ENCODE data around the gene ATP2B3. TPM values are rescaled to one million over a fixed set of nuclear protein-coding genes. Genes with fewer than 3 reads are reported as not detected.

ATP2B3 gene
- total and polyA plus RNA-seq, 10 of the 15 experiments (the other 5 are each of a cell fraction or from before 2014, with no cell fraction given) = 0.01 TPM; not detected in 9

GRCh38 chrX:153495362-153495751 is 22.1 kb upstream of the ATP2B3 start (continued):
- TF ChIP-seq ASH2L (IDR thresholded peaks at IDR 0.05; ENCODE audit: borderline replicate concordance, low read depth) = no peak
- TF ChIP-seq NFYB (IDR thresholded peaks at IDR 0.05; ENCODE audit: insufficient read depth, low read depth, low read length) = no peak
- no peak for TF ChIP-seq YBX1 (IDR thresholded peaks at IDR 0.05)

- ChIA-PET SMC1A (ENCODE audit: uncharacterized antibody, unreplicated experiment) (no interaction called here), RAD21 (ENCODE audit: unreplicated experiment) (no interaction called here), POLR2A (no interaction called here), CTCF (no interaction called here)
- intact Hi-C loops (cut with micrococcal nuclease; ENCODE audit: unreplicated experiment) = no loop called here
- no peak for ATAC-seq
- WGBS (ENCODE audit: insufficient coverage, insufficient replicate concordance, low lambda C conversion rate, missing lambda C conversion rate) = 40% methylated on average over 18 of the region's 18 CpGs
- Histone ChIP-seq H3K27me3 (replicated peaks in 1 of 2; ENCODE audit: control insufficient read depth in 2 of 2, insufficient read depth in 2 of 2, low read length in 1 of 2) (no peaks in the 10 kb centered on the region), H4K20me1 (ENCODE audit: control insufficient read depth, insufficient read depth) (no peaks in the 10 kb centered on the region), H3K27ac (ENCODE audit: control insufficient read depth, insufficient read depth) (no peak overlapping the region), H3K9ac (ENCODE audit: control insufficient read depth, insufficient read depth, low read length) (no peak overlapping the region), H3K9me3 (replicated peaks; ENCODE audit: control insufficient read depth, insufficient read depth, low read length) (no peaks in the 10 kb centered on the region; the same call in 2 of the 3 replicates), H3K4me2 (ENCODE audit: control insufficient read depth, insufficient read depth) (no peak overlapping the region), H3K79me2 (ENCODE audit: control insufficient read depth, insufficient read depth, low read length) (no peaks in the 10 kb centered on the region), H3K4me3 (no peak overlapping the region), H2AFZ (ENCODE audit: control insufficient read depth, low read depth, low read length) (no peak overlapping the region), H3K36me3 (ENCODE audit: control insufficient read depth in 2 of 2, insufficient read depth in 2 of 2, low read length in 1 of 2) (no peaks in the 10 kb centered on the region), H3K4me1 (ENCODE audit: control insufficient read depth, insufficient read depth, low read length) (no peaks in the 10 kb centered on the region)
- FAIRE-seq = no peak
- DNase-seq (ENCODE audit: low read depth, low spot score) = no peak
- in situ Hi-C loops (cut with MboI) = no loop called here
- no TSS peak for BruUV-seq (replicated peaks)
- TF ChIP-seq HDAC2 (IDR thresholded peaks at IDR 0.05) = no peak
- TF ChIP-seq TCF3 (IDR thresholded peaks at IDR 0.05; ENCODE audit: borderline replicate concordance, insufficient read depth, low read depth, low read length) = no peak
- TF ChIP-seq IKZF2 (IDR thresholded peaks at IDR 0.05) = no peak
- TF ChIP-seq SPI1 (IDR thresholded peaks at IDR 0.05; ENCODE audit: borderline replicate concordance, insufficient read depth, low read depth, low read length) = no peak
- no peak for TF ChIP-seq POLR2AphosphoS2 (IDR thresholded peaks at IDR 0.05; ENCODE audit: low read depth, low read length)
- TF ChIP-seq WRNIP1 (IDR thresholded peaks at IDR 0.05; ENCODE audit: borderline replicate concordance, low read depth, low read length) = no peak
- no peak for TF ChIP-seq BACH1 (IDR thresholded peaks at IDR 0.05; ENCODE audit: borderline replicate concordance)
- no peak for TF ChIP-seq TCF12 (IDR thresholded peaks at IDR 0.05; ENCODE audit: low read depth, low read length)
- TF ChIP-seq ATF2 (IDR thresholded peaks at IDR 0.05; ENCODE audit: low read length) = no peak
- no peak for TF ChIP-seq YBX1 (IDR thresholded peaks at IDR 0.05)
- TF ChIP-seq, protein P1, sequence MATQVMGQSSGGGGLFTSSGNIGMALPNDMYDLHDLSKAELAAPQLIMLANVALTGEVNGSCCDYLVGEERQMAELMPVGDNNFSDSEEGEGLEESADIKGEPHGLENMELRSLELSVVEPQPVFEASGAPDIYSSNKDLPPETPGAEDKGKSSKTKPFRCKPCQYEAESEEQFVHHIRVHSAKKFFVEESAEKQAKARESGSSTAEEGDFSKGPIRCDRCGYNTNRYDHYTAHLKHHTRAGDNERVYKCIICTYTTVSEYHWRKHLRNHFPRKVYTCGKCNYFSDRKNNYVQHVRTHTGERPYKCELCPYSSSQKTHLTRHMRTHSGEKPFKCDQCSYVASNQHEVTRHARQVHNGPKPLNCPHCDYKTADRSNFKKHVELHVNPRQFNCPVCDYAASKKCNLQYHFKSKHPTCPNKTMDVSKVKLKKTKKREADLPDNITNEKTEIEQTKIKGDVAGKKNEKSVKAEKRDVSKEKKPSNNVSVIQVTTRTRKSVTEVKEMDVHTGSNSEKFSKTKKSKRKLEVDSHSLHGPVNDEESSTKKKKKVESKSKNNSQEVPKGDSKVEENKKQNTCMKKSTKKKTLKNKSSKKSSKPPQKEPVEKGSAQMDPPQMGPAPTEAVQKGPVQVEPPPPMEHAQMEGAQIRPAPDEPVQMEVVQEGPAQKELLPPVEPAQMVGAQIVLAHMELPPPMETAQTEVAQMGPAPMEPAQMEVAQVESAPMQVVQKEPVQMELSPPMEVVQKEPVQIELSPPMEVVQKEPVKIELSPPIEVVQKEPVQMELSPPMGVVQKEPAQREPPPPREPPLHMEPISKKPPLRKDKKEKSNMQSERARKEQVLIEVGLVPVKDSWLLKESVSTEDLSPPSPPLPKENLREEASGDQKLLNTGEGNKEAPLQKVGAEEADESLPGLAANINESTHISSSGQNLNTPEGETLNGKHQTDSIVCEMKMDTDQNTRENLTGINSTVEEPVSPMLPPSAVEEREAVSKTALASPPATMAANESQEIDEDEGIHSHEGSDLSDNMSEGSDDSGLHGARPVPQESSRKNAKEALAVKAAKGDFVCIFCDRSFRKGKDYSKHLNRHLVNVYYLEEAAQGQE (IDR thresholded peaks at IDR 0.05; ENCODE audit: low read depth, low read length) = no peak
- TF ChIP-seq NRF1 (conservative IDR thresholded peaks at IDR 0.05; ENCODE audit: low read depth, low read length) = no peak
- TF ChIP-seq, protein P2, sequence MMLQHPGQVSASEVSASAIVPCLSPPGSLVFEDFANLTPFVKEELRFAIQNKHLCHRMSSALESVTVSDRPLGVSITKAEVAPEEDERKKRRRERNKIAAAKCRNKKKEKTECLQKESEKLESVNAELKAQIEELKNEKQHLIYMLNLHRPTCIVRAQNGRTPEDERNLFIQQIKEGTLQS (IDR thresholded peaks at IDR 0.05; ENCODE audit: borderline replicate concordance, extremely low read depth, low read depth, low read length) = no peak
- TF ChIP-seq CHD2 (IDR thresholded peaks at IDR 0.05; ENCODE audit: borderline replicate concordance, low read depth, low read length) = no peak
- no peak for TF ChIP-seq JUND (IDR thresholded peaks at IDR 0.05; ENCODE audit: low read depth, low read length)
- no peak for TF ChIP-seq EGR1 (IDR thresholded peaks at IDR 0.05; ENCODE audit: borderline replicate concordance in 1 of 2, low read depth in 2 of 2, low read length in 2 of 2)
- no peak for TF ChIP-seq FOXM1 (IDR thresholded peaks at IDR 0.05; ENCODE audit: low read depth, low read length)
These were observed 21.4 kb upstream of the ATP2B3 start for GRCh38 chrX:153495903-153496589.

All from GM12878 (cell line).